K562 (cell line): ENCODE measurements around the gene RBPJ. TPM values are rescaled to one million over a fixed set of nuclear protein-coding genes. Genes with fewer than 3 reads are reported as not detected.

Source experiments
- ATAC-seq: fragments of 200-7000 bp; cut with Tn5 transposase; 3 replicates; pipeline ENCODE4 v1.9.1; 2020; ENCODE audit warnings: moderate library complexity
- BruUV-seq: library from RNA; stranded (reverse); fragments of 400-500 nt; replicated peaks from 2 replicates; lab custom pipeline; 2021; lab: Mats Ljungman, UMichigan
- CTCF ChIA-PET: fragments of 300-600 bp; formaldehyde crosslinking; extraction: SDS; loops from one replicate; lab custom pipeline; 2021; ENCODE audit warnings: low intra/inter-chr PET ratio; lab: Yijun Ruan, JAX
- POLR2A ChIA-PET: fragments of 300-600, 350-650 bp; sonication (Branson Sonifier 250); formaldehyde crosslinking; extraction: SDS; loops from one replicate; lab custom pipeline; 2021; ENCODE audit warnings: antibody characterized with exemption, inconsistent platforms; lab: Yijun Ruan, JAX
- DNase-seq, 4 experiments: peaks; one replicate each; pipeline versions ENCODE4 v3.0.0 to v3.0.0-alpha.2; 2011 to 2018; ENCODE audit warnings: low spot score in 3 of 4, mixed read lengths in 3 of 4; ENCODE audit errors: extremely low read depth in 1 of 4
- FAIRE-seq: peaks from 2 replicates; lab custom pipeline; 2011; peaks lifted over from hg19 to GRCh38; lab: Jason Lieb, UNC
- H2AFZ ChIP-seq: 2 replicates; pipeline ENCODE4 v1.6.0; 2011; ENCODE audit warnings: low read depth, low read length, control low read depth, inconsistent platforms
- H3K27ac ChIP-seq: fragments of 200-600 bp; 3 replicates; pipeline ENCODE4 v1.8.0; 2011; ENCODE audit warnings: low read depth, mild to moderate bottlenecking, control low read depth, inconsistent platforms, low read length, moderate library complexity, mixed read lengths; ENCODE audit errors: extremely low read depth
- H3K27me3 ChIP-seq, 2 experiments: fragments of 300-600 bp in 1 of 2; 2 replicates in 1 of 2; 3 replicates in 1 of 2; pipeline versions ENCODE4 v1.6.0 to v1.8.0; 2011; ENCODE audit warnings: inconsistent platforms in 2 of 2, low read length in 2 of 2, mild to moderate bottlenecking in 1 of 2, mixed read lengths in 1 of 2, moderate library complexity in 1 of 2; ENCODE audit not compliant: control insufficient read depth in 2 of 2, insufficient read depth in 2 of 2
- H3K36me3 ChIP-seq: fragments of 300-600 bp; 3 replicates; pipeline ENCODE4 v1.8.0; 2011; ENCODE audit warnings: mild to moderate bottlenecking, low read length, inconsistent platforms; ENCODE audit not compliant: control insufficient read depth, insufficient read depth
- H3K4me1 ChIP-seq, 2 experiments: fragments of 200-600 bp in 1 of 2; replicated peaks in 1 of 2; 2 replicates in 1 of 2; 3 replicates in 1 of 2; pipeline versions ENCODE4 v1.5.1 to v1.8.0; 2011; ENCODE audit warnings: inconsistent platforms in 2 of 2, low read length in 2 of 2, mild to moderate bottlenecking in 1 of 2, mixed read lengths in 1 of 2, moderate library complexity in 1 of 2; ENCODE audit not compliant: control insufficient read depth in 2 of 2, insufficient read depth in 2 of 2
- H3K4me2 ChIP-seq: 2 replicates; pipeline ENCODE4 v1.6.1; 2011; ENCODE audit warnings: low read length, control low read depth, inconsistent platforms, mixed read lengths; ENCODE audit not compliant: insufficient read depth
- H3K4me3 ChIP-seq: fragments of 200-600 bp; sonication (generic), shearing (Covaris generic); 2 replicates; pipeline ENCODE4 v1.5.1; 2016; ENCODE audit warnings: control low read depth, inconsistent platforms
- H3K79me2 ChIP-seq: fragments of 200-600 bp; 3 replicates; pipeline ENCODE4 v1.8.0; 2011; ENCODE audit warnings: low read length, inconsistent platforms; ENCODE audit not compliant: control insufficient read depth, insufficient read depth
- H3K9ac ChIP-seq, 2 experiments: 2 replicates each; pipeline versions ENCODE4 v1.6.0 to v1.6.1; 2011; ENCODE audit warnings: low read depth in 2 of 2, low read length in 2 of 2, control low read depth in 1 of 2, inconsistent platforms in 1 of 2, mild to moderate bottlenecking in 1 of 2, mixed read lengths in 1 of 2; ENCODE audit not compliant: insufficient read depth in 1 of 2
- H3K9me1 ChIP-seq: one replicate; pipeline ENCODE4 v1.6.0; 2011; ENCODE audit warnings: inconsistent platforms, mild to moderate bottlenecking, low read length, moderate library complexity; ENCODE audit not compliant: control insufficient read depth, insufficient read depth
- H3K9me3 ChIP-seq: replicated peaks from 2 replicates; pipeline ENCODE4 v1.5.1; 2011; ENCODE audit warnings: low read depth, low read length, inconsistent platforms; ENCODE audit not compliant: control insufficient read depth, insufficient read depth
- H4K20me1 ChIP-seq: replicated peaks from 2 replicates; pipeline ENCODE4 v1.6.1; 2011; ENCODE audit warnings: low read length, inconsistent platforms, mixed read lengths; ENCODE audit not compliant: control insufficient read depth, insufficient read depth
- GTF2F1 ChIP-seq: IDR thresholded peaks from 2 replicates; pipeline ENCODE4 v1.6.1; 2011; ENCODE audit warnings: low read depth, low read length, improper control_type of control experiment
- KDM4B ChIP-seq, 2 experiments: fragments of 450-650 bp in 1 of 2; sonication (generic) in 1 of 2; IDR thresholded peaks; 2 replicates each; pipeline ENCODE4 v1.6.1; 2016 to 2017; ENCODE audit warnings: borderline replicate concordance in 2 of 2, antibody characterized with exemption in 1 of 2, low read depth in 1 of 2, mild to moderate bottlenecking in 1 of 2
- NFE2 ChIP-seq: IDR thresholded peaks from 2 replicates; pipeline ENCODE4 v1.6.1; 2014; ENCODE audit warnings: antibody characterized with exemption, low read depth
- REST ChIP-seq, 2 experiments: fragments of 450-650 bp; formaldehyde crosslinking in 1 of 2; IDR thresholded peaks; 2 replicates each; pipeline versions ENCODE4 v1.4.0 to v1.6.1; 2014 to 2020; ENCODE audit warnings: mild to moderate bottlenecking in 2 of 2, borderline replicate concordance in 1 of 2, low read depth in 1 of 2
- WGBS: fragments of 100-300 bp; shearing (Covaris generic); methylation state at CpG from one replicate; pipeline ENCODE4 v1.1.6; 2016; ENCODE audit warnings: low coverage, mixed read lengths; ENCODE audit not compliant: insufficient coverage; ENCODE audit errors: missing lambda C conversion rate; 5-methylcytosine and 5-hydroxymethylcytosine counted together
- in situ Hi-C: fragments of 300-500 bp; cut with MboI; formaldehyde crosslinking; loops from 4 replicates; pipeline ENCODE4 v1.15.0; 2018; ENCODE audit warnings: inconsistent platforms, mixed read lengths
- intact Hi-C: fragments of 100-400 bp; cut with micrococcal nuclease; formaldehyde crosslinking; loops from 2 replicates; pipeline ENCODE4 v1.14.2; 2022
- polyA plus RNA-seq, 8 experiments: library from polyadenylated mRNA; depleted of rRNA in 4 of 8; stranded (reverse) in 5 of 8; unstranded in 3 of 8; fragments of >200 nt; fragmentation: Nextera tagmentation in 2 of 8; fragmentation: Illumina TruSeq in 1 of 8; extraction: Ambion mirVana in 2 of 8; extraction: Trizol in 1 of 8; gene quantifications; 2 replicates each; pipeline versions ENCODE4 v1.2.1 to v1.2.3, GENCODE V29; 2011 to 2014; ENCODE audit warnings: inconsistent platforms in 1 of 8, missing spikeins in 1 of 8
- total RNA-seq, 7 experiments: library from RNA; depleted of rRNA in 6 of 7; stranded (reverse); fragments of >200 nt in 6 of 7; fragmentation: Illumina TruSeq in 2 of 7; extraction: Trizol in 2 of 7; gene quantifications; 2 replicates each; pipeline versions ENCODE4 v1.2.1 to v1.2.3, GENCODE V29; 2011 to 2021; ENCODE audit warnings: low replicate concordance in 1 of 7
- TF ChIP-seq, protein P1 (sequence below): fragments of 450-650 bp; conservative IDR thresholded peaks from 2 replicates; pipeline ENCODE4 v1.6.1; 2016; ENCODE audit warnings: missing genetic modification characterization, low read depth, mild to moderate bottlenecking, control low read depth, missing compliant biosample characterization

Gene RBPJ
- total and polyA plus RNA-seq, 9 of the 15 experiments (the other 6 are each of a cell fraction or from before 2014, with no cell fraction given), result 17.2 to 49.4 (median 33.8) TPM

DNA sequence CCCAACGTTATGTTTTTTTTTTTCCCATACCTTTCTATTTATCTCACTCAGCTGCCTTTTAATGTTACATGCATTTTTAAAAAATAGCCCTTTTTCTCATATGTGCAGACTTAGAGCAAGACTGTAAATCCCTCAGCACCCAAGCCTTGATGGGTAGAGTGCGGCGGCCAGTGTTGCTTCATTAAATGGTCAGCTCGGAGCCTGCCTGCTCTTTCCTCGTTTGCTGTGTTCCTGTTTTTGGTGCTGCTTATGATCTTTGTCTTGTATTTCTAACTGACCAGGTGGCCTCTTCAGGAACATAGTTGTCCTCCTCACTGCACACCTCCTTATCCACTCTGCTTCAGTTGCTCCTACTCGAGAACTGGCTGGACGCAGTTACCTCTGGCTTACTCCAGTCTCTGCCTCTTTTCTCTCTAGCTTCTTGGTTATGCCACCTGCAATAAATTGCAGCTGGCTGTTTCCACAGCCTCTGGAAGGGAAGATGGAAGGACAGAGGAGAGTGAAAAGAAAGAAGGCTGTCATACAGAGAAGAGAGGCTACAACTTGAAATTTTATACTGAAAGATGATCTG, 10.7 kb downstream of the RBPJ start:
- POLR2A ChIA-PET, result interaction anchor here (0.6 to 1.2 kb wide), 5 partner anchors 9 to 504 kb away, joined by 3 read pairs; no protein-coding TSS in a partner anchor
- TF ChIP-seq KDM4B (IDR thresholded peaks at IDR 0.05; ENCODE audit: borderline replicate concordance in 2 of 2, low read depth in 1 of 2), result no peak
- no peak for TF ChIP-seq REST (IDR thresholded peaks at IDR 0.05; ENCODE audit: borderline replicate concordance)
- no peak for TF ChIP-seq REST (CRISPR knock-in tag; IDR thresholded peaks at IDR 0.05; ENCODE audit: low read depth)
- TF ChIP-seq, protein P1, sequence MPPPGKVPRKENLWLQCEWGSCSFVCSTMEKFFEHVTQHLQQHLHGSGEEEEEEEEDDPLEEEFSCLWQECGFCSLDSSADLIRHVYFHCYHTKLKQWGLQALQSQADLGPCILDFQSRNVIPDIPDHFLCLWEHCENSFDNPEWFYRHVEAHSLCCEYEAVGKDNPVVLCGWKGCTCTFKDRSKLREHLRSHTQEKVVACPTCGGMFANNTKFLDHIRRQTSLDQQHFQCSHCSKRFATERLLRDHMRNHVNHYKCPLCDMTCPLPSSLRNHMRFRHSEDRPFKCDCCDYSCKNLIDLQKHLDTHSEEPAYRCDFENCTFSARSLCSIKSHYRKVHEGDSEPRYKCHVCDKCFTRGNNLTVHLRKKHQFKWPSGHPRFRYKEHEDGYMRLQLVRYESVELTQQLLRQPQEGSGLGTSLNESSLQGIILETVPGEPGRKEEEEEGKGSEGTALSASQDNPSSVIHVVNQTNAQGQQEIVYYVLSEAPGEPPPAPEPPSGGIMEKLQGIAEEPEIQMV (tag), result no peak
- no peak for TF ChIP-seq GTF2F1
- no peak for TF ChIP-seq NFE2

More for the DNA sequence above, 10.7 kb downstream of the RBPJ start:
- H3K4me2 ChIP-seq, result no peak overlapping the region
- CTCF ChIA-PET, result no interaction called here
- H3K4me3 ChIP-seq, result no peak overlapping the region
- H3K9ac ChIP-seq, result no peak overlapping the region
- in situ Hi-C loops (no loop called here), intact Hi-C loops (no loop called here)
- H4K20me1 ChIP-seq, result peaks cover 29% of the 10 kb centered on the region
- DNase-seq (no peak), ATAC-seq (no peak; the same call in 2 of the 3 replicates), FAIRE-seq (no peak)
- no peaks in the 10 kb centered on the region for H3K27me3 ChIP-seq
- no peaks in the 10 kb centered on the region for H3K9me3 ChIP-seq
- H3K27ac ChIP-seq, result no peak overlapping the region
- no peaks in the 10 kb centered on the region for H3K36me3 ChIP-seq
- WGBS, result 63% methylated on average over 7 of the region's 7 CpGs
- H3K79me2 ChIP-seq, result peaks cover 92% of the 10 kb centered on the region
- H3K4me1 ChIP-seq, result peaks cover 5 to 7% of the 10 kb centered on the region in 2 experiments; a peak in 2 of 5 replicates
- H3K9me1 ChIP-seq, result no peaks in the 10 kb centered on the region
- BruUV-seq, result no TSS peak
- no peak overlapping the region for H2AFZ ChIP-seq
